ENCODE data around the gene SENP7.

DNA sequence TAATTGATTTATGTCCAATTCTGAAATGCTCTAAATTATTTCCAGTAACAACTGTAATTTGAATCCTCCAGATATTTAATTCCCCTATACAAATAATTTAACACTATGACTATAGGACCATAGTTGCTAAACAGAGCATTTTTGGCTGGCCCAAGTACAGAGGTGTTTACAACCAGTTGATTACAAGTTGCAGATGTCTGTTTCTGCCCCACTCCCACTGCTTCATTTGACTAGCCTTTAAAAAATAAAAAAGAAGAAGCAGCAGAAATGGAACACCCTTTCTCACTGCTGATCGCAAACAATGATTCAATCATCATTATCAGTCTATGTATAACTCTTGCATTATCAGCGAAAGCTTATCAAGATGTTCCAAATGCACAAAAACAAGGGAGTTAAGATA is 54.6 kb downstream of the SENP7 start:
- TF ChIP-seq, protein P1, sequence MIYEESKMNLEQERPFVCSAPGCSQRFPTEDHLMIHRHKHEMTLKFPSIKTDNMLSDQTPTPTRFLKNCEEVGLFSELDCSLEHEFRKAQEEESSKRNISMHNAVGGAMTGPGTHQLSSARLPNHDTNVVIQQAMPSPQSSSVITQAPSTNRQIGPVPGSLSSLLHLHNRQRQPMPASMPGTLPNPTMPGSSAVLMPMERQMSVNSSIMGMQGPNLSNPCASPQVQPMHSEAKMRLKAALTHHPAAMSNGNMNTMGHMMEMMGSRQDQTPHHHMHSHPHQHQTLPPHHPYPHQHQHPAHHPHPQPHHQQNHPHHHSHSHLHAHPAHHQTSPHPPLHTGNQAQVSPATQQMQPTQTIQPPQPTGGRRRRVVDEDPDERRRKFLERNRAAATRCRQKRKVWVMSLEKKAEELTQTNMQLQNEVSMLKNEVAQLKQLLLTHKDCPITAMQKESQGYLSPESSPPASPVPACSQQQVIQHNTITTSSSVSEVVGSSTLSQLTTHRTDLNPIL (CRISPR knock-in tag; IDR thresholded peaks at IDR 0.05; ENCODE audit: low read depth): no peak
- TF ChIP-seq RARB (CRISPR knock-in tag; IDR thresholded peaks at IDR 0.05): no peak
- TF ChIP-seq ZNF565 (CRISPR knock-in tag; conservative IDR thresholded peaks at IDR 0.05; ENCODE audit: low read depth): no peak
- TF ChIP-seq, protein P2, sequence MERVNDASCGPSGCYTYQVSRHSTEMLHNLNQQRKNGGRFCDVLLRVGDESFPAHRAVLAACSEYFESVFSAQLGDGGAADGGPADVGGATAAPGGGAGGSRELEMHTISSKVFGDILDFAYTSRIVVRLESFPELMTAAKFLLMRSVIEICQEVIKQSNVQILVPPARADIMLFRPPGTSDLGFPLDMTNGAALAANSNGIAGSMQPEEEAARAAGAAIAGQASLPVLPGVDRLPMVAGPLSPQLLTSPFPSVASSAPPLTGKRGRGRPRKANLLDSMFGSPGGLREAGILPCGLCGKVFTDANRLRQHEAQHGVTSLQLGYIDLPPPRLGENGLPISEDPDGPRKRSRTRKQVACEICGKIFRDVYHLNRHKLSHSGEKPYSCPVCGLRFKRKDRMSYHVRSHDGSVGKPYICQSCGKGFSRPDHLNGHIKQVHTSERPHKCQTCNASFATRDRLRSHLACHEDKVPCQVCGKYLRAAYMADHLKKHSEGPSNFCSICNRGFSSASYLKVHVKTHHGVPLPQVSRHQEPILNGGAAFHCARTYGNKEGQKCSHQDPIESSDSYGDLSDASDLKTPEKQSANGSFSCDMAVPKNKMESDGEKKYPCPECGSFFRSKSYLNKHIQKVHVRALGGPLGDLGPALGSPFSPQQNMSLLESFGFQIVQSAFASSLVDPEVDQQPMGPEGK (CRISPR knock-in tag; IDR thresholded peaks at IDR 0.05; ENCODE audit: borderline replicate concordance): no peak
- no peak for TF ChIP-seq TOX (CRISPR knock-in tag; IDR thresholded peaks at IDR 0.05; ENCODE audit: borderline replicate concordance)
- TF ChIP-seq TCF4 (CRISPR knock-in tag; IDR thresholded peaks at IDR 0.05; ENCODE audit: borderline replicate concordance): no peak
- TF ChIP-seq ZNF70 (CRISPR knock-in tag; IDR thresholded peaks at IDR 0.05): no peak

Data from SK-N-SH treated with all-trans-retinoic acid at 6 μM for 48 hours (cell line).